Measurements from ENCODE around the gene GSK3B.

Gene GSK3B

DNA sequence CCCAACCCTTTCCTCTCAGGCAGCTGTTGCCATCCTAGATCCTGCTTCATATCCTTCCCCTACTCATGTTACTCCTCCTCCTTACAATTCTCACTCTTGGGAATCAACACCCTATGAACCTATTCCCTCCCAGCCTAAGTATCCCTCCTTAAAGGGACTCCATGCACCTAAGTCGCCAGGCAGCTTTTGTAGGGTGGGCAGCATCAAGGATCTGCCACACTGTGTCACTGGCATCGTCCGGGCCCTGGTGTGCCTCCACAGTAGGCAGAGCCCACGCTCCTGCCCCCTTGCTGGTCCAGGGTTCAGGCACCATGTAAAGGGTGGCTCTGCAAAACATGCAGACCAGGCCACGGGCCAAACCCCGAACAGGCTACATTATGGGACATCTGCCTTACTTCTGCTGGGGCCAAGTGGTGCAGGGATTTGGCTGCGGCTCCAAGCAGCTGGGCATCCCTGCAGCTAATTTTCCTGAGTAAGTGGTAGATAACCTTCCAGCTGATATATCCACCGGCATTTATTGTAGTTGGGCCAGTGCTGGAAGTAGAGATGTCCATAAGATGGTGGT is 53.4 kb downstream of the GSK3B start:
- H3K9me3 ChIP-seq (ENCODE audit: control insufficient read depth, low read length) = no peaks in the 10 kb centered on the region
- no peak overlapping the region for H3K4me3 ChIP-seq (ENCODE audit: insufficient read depth, low read depth, low read length)
- peaks cover 14% of the 10 kb centered on the region for H3K36me3 ChIP-seq (ENCODE audit: control insufficient read depth, insufficient read depth, low read length)
- H3K27ac ChIP-seq (ENCODE audit: insufficient read depth, low read depth, low read length, poor library complexity, severe bottlenecking) = no peak overlapping the region
- WGBS, 2 experiments = 96 to 97% methylated on average over 7 to 8 of the region's 8 CpGs
- H3K27me3 ChIP-seq (ENCODE audit: control insufficient read depth, insufficient read depth, low read length, poor library complexity, severe bottlenecking) = no peaks in the 10 kb centered on the region
- H3K4me1 ChIP-seq (ENCODE audit: control insufficient read depth, insufficient read depth, low read length) = no peaks in the 10 kb centered on the region

DNA sequence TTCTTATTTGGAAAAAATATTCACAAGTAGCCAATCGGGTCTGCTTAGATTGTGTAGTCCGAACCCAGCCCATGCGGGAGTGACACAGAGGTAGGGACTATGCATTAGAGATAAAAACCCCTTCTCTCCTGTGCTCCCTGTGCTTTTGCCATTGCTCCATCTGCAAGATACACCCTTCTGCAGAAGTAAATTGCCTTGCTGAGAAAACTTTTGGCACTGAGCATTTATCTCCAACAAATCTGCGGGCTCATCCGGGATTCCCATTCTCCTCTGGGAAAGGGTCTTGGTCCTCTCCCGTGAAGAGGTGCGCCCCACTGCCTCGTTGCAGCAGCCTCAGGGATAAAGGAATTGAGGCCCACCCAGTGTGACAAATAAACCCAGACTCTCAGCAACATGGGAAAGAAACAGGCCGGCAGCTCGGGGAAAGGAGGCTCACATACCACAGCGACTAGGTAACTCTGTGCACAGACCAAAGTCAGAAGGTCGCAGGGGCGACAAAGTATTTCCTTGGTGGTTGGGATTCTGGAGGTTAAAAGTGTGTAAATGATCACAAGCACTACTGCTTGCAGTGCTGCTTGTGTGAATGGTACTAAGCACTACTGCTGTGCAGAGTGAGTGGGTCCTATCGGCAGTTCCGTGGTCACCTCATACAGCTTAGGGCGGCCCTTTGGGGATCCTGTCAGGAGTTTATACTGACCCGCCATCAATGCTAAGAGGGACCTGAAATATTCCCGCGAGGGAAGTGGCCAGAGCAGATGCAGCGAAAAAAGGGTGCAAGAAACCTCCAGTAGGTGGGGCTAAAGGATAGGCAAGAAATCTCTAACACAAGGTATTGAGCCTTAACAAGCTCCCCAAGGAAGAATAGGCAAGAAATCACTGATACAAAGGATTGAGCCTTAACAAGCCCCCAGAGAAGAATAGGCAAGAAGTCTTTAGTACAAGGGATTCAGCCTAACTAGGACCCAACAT is 54.3 kb downstream of the GSK3B start:
- Histone ChIP-seq H3K4me1 (ENCODE audit: control insufficient read depth, insufficient read depth, low read length) (no peaks in the 10 kb centered on the region), H3K27me3 (ENCODE audit: control insufficient read depth, insufficient read depth, low read length, poor library complexity, severe bottlenecking) (no peaks in the 10 kb centered on the region), H3K9me3 (ENCODE audit: control insufficient read depth, low read length) (no peaks in the 10 kb centered on the region), H3K27ac (ENCODE audit: insufficient read depth, low read depth, low read length, poor library complexity, severe bottlenecking) (no peak overlapping the region), H3K4me3 (ENCODE audit: insufficient read depth, low read depth, low read length) (no peak overlapping the region), H3K36me3 (ENCODE audit: control insufficient read depth, insufficient read depth, low read length) (peaks cover 14% of the 10 kb centered on the region)
- 95 to 98% methylated on average over 20 of the region's 20 CpGs for WGBS, 2 experiments

GRCh38 chr3:120033596-120033995 is 60.7 kb downstream of the GSK3B start:
- 87 to 90% methylated on average over 3 to 4 of the region's 4 CpGs for whole genome bisulfite sequencing, 2 experiments
- H3K36me3 ChIP-seq (ENCODE audit: control insufficient read depth, insufficient read depth, low read length) = no peaks in the 10 kb centered on the region

DNA sequence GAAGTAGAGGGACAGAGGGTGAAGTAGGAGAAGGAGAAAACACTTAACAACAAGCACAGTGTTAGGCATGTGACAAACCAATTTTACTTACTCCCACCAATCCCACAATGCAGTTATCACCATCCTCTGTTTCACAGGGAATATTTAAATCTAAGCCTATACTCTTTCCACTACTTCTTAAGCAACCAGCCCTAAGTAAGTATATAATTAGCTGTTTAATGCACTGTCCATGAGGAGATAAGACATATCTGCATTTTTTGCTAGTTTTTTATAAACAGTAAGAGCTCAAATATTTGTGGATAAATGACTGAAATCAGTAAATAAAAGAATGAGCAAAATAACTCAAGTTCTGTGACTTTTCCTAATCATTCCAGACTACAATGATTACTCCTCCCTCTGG is 62.7 kb downstream of the GSK3B start:
- Histone ChIP-seq H3K4me3 (ENCODE audit: insufficient read depth, low read depth, low read length) (no peak overlapping the region), H3K4me1 (ENCODE audit: control insufficient read depth, insufficient read depth, low read length) (no peaks in the 10 kb centered on the region), H3K9me3 (ENCODE audit: control insufficient read depth, low read length) (no peaks in the 10 kb centered on the region), H3K27ac (ENCODE audit: insufficient read depth, low read depth, low read length, poor library complexity, severe bottlenecking) (no peak overlapping the region), H3K27me3 (ENCODE audit: control insufficient read depth, insufficient read depth, low read length, poor library complexity, severe bottlenecking) (no peaks in the 10 kb centered on the region), H3K36me3 (ENCODE audit: control insufficient read depth, insufficient read depth, low read length) (no peaks in the 10 kb centered on the region)

More at GRCh38 chr3:120033596-120033995, 60.7 kb downstream of the GSK3B start:
- Histone ChIP-seq H3K27ac (ENCODE audit: insufficient read depth, low read depth, low read length, poor library complexity, severe bottlenecking) (no peak overlapping the region), H3K27me3 (ENCODE audit: control insufficient read depth, insufficient read depth, low read length, poor library complexity, severe bottlenecking) (no peaks in the 10 kb centered on the region), H3K4me1 (ENCODE audit: control insufficient read depth, insufficient read depth, low read length) (no peaks in the 10 kb centered on the region), H3K4me3 (ENCODE audit: insufficient read depth, low read depth, low read length) (no peak overlapping the region), H3K9me3 (ENCODE audit: control insufficient read depth, low read length) (no peaks in the 10 kb centered on the region)

DNA sequence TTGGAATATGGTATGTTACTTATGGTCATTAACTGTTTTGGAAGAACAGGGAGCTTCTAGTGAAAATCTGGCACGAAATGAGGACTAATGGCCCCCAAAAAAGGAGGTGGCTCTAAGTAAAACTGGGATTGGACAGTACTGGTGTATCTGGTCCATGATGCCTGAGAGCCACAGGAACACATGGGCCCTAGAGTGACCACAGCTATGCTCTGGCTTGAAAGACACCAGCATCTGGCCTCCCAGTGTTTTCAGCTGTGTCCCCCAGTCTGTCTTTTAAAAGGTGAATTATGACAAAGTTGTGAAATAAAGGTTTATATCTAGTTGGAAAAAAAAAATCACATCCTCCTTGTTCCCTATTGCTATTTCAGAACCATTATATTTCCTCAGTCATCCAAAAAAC is 64.5 kb downstream of the GSK3B start:
- no peaks in the 10 kb centered on the region for H3K9me3 ChIP-seq (ENCODE audit: control insufficient read depth, low read length)
- H3K36me3 ChIP-seq (ENCODE audit: control insufficient read depth, insufficient read depth, low read length) = no peaks in the 10 kb centered on the region
- H3K4me1 ChIP-seq (ENCODE audit: control insufficient read depth, insufficient read depth, low read length) = no peaks in the 10 kb centered on the region
- 92 to 96% methylated on average over 1 of the region's 1 CpG for WGBS, 2 experiments
- H3K4me3 ChIP-seq (ENCODE audit: insufficient read depth, low read depth, low read length) = no peak overlapping the region
- H3K27me3 ChIP-seq (ENCODE audit: control insufficient read depth, insufficient read depth, low read length, poor library complexity, severe bottlenecking) = no peaks in the 10 kb centered on the region
- H3K27ac ChIP-seq (ENCODE audit: insufficient read depth, low read depth, low read length, poor library complexity, severe bottlenecking) = no peak overlapping the region

GRCh38 chr3:120028271-120029047 is 65.8 kb downstream of the GSK3B start:
- Histone ChIP-seq H3K4me1 (ENCODE audit: control insufficient read depth, insufficient read depth, low read length) (no peaks in the 10 kb centered on the region), H3K27me3 (ENCODE audit: control insufficient read depth, insufficient read depth, low read length, poor library complexity, severe bottlenecking) (no peaks in the 10 kb centered on the region), H3K4me3 (ENCODE audit: insufficient read depth, low read depth, low read length) (no peak overlapping the region), H3K27ac (ENCODE audit: insufficient read depth, low read depth, low read length, poor library complexity, severe bottlenecking) (no peak overlapping the region), H3K9me3 (ENCODE audit: control insufficient read depth, low read length) (no peaks in the 10 kb centered on the region), H3K36me3 (ENCODE audit: control insufficient read depth, insufficient read depth, low read length) (no peaks in the 10 kb centered on the region)
- 93 to 95% methylated on average over 13 of the region's 13 CpGs for WGBS, 2 experiments

GRCh38 chr3:120027226-120027625 is 67.0 kb downstream of the GSK3B start:
- WGBS, 2 experiments = 94 to 96% methylated on average over 4 of the region's 4 CpGs
- Histone ChIP-seq H3K27me3 (ENCODE audit: control insufficient read depth, insufficient read depth, low read length, poor library complexity, severe bottlenecking) (no peaks in the 10 kb centered on the region), H3K4me3 (ENCODE audit: insufficient read depth, low read depth, low read length) (no peak overlapping the region), H3K27ac (ENCODE audit: insufficient read depth, low read depth, low read length, poor library complexity, severe bottlenecking) (no peak overlapping the region), H3K9me3 (ENCODE audit: control insufficient read depth, low read length) (no peaks in the 10 kb centered on the region), H3K36me3 (ENCODE audit: control insufficient read depth, insufficient read depth, low read length) (no peaks in the 10 kb centered on the region), H3K4me1 (ENCODE audit: control insufficient read depth, insufficient read depth, low read length) (no peaks in the 10 kb centered on the region)

- Histone ChIP-seq H3K27ac (ENCODE audit: insufficient read depth, low read depth, low read length, poor library complexity, severe bottlenecking) (no peak overlapping the region), H3K9me3 (ENCODE audit: control insufficient read depth, low read length) (no peaks in the 10 kb centered on the region), H3K4me1 (ENCODE audit: control insufficient read depth, insufficient read depth, low read length) (no peaks in the 10 kb centered on the region), H3K36me3 (ENCODE audit: control insufficient read depth, insufficient read depth, low read length) (no peaks in the 10 kb centered on the region), H3K27me3 (ENCODE audit: control insufficient read depth, insufficient read depth, low read length, poor library complexity, severe bottlenecking) (no peaks in the 10 kb centered on the region), H3K4me3 (ENCODE audit: insufficient read depth, low read depth, low read length) (no peak overlapping the region)
- WGBS, 2 experiments = 89 to 98% methylated on average over 2 of the region's 2 CpGs
These were observed 68.7 kb downstream of the GSK3B start for GRCh38 chr3:120025520-120025919.

DNA sequence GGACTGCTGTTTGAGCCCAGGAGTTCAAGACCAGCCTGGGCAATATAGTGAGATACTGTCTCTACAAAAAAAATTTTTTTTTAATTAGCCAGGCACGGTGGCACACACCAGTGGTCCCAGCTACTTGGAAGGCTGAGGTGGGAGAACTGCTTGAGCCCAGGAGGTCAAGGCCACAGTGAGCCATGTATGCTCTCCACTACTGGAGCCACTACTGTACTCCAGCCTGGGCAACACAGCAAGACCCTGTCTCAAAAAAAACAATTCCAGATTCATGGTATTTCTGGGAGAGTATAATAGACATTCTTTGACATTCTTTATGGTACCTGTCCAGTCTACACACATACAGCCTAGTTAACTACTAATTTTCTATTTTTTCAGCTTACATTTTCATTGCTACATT is 70.1 kb downstream of the GSK3B start:
- no peaks in the 10 kb centered on the region for H3K9me3 ChIP-seq (ENCODE audit: control insufficient read depth, low read length)
- H3K36me3 ChIP-seq (ENCODE audit: control insufficient read depth, insufficient read depth, low read length) = no peaks in the 10 kb centered on the region
- no peak overlapping the region for H3K4me3 ChIP-seq (ENCODE audit: insufficient read depth, low read depth, low read length)
- 94 to 100% methylated on average over 1 of the region's 1 CpG for WGBS, 2 experiments
- H3K27ac ChIP-seq (ENCODE audit: insufficient read depth, low read depth, low read length, poor library complexity, severe bottlenecking) = no peak overlapping the region
- H3K4me1 ChIP-seq (ENCODE audit: control insufficient read depth, insufficient read depth, low read length) = no peaks in the 10 kb centered on the region
- no peaks in the 10 kb centered on the region for H3K27me3 ChIP-seq (ENCODE audit: control insufficient read depth, insufficient read depth, low read length, poor library complexity, severe bottlenecking)

GRCh38 chr3:120022729-120023128 is 71.5 kb downstream of the GSK3B start:
- Histone ChIP-seq H3K9me3 (ENCODE audit: control insufficient read depth, low read length) (no peaks in the 10 kb centered on the region), H3K4me1 (ENCODE audit: control insufficient read depth, insufficient read depth, low read length) (no peaks in the 10 kb centered on the region), H3K36me3 (ENCODE audit: control insufficient read depth, insufficient read depth, low read length) (no peaks in the 10 kb centered on the region), H3K27ac (ENCODE audit: insufficient read depth, low read depth, low read length, poor library complexity, severe bottlenecking) (no peak overlapping the region), H3K27me3 (ENCODE audit: control insufficient read depth, insufficient read depth, low read length, poor library complexity, severe bottlenecking) (no peaks in the 10 kb centered on the region), H3K4me3 (ENCODE audit: insufficient read depth, low read depth, low read length) (no peak overlapping the region)
- WGBS, 2 experiments = 86 to 93% methylated on average over 2 of the region's 2 CpGs
